IMR-90 (cell line): ENCODE measurements around the gene CHCT1. TPM values are rescaled to one million over a fixed set of nuclear protein-coding genes. Genes with fewer than 3 reads are reported as not detected.

Experiments used
- ATAC-seq: fragments of 200-7000 bp; cut with Tn5 transposase; 2 replicates; pipeline ENCODE4 v1.9.1; 2020; ENCODE audit warnings: low read depth, mild to moderate bottlenecking, moderate library complexity
- BruUV-seq: library from RNA; stranded (reverse); fragments of 400-500 nt; replicated peaks from 2 replicates; lab custom pipeline; 2021; lab: Mats Ljungman, UMichigan
- CTCF ChIA-PET: fragments of 300-600 bp; formaldehyde crosslinking; extraction: SDS; loops from one replicate; lab custom pipeline; 2021; ENCODE audit warnings: antibody characterized with exemption; lab: Yijun Ruan, JAX
- POLR2A ChIA-PET: fragments of 300-600 bp; sonication (Branson Sonifier 250); formaldehyde crosslinking; loops from one replicate; lab custom pipeline; 2022; ENCODE audit warnings: antibody characterized with exemption; ENCODE audit not compliant: unreplicated experiment; lab: Charles Lee
- DNase-seq: peaks from one replicate; pipeline ENCODE4 v3.0.0; 2013
- H2AFZ ChIP-seq: replicated peaks from 2 replicates; pipeline ENCODE3; 2013; ENCODE audit warnings: low read length, mild to moderate bottlenecking; ENCODE audit not compliant: poor library complexity
- H2AK5ac ChIP-seq: 2 replicates; pipeline ENCODE4 v1.6.1; 2013; ENCODE audit warnings: low read depth, low read length, inconsistent platforms
- H2AK9ac ChIP-seq: replicated peaks from 2 replicates; pipeline ENCODE3; 2013; ENCODE audit warnings: mild to moderate bottlenecking, low read depth, low read length, moderate library complexity; ENCODE audit not compliant: poor library complexity
- H2BK120ac ChIP-seq: 2 replicates; pipeline ENCODE4 v1.6.1; 2013; ENCODE audit warnings: low read depth, low read length, inconsistent platforms
- H2BK15ac ChIP-seq: 3 replicates; pipeline ENCODE4 v1.6.1; 2013; ENCODE audit warnings: low read depth, low read length, inconsistent platforms
- H2BK20ac ChIP-seq: 2 replicates; pipeline ENCODE4 v1.6.1; 2013; ENCODE audit warnings: low read depth, mild to moderate bottlenecking, inconsistent platforms, low read length, moderate library complexity
- H2BK5ac ChIP-seq: 2 replicates; pipeline ENCODE4 v1.6.1; 2013; ENCODE audit warnings: mild to moderate bottlenecking, low read depth, low read length, inconsistent platforms; ENCODE audit not compliant: poor library complexity, severe bottlenecking
- H3K14ac ChIP-seq: replicated peaks from 2 replicates; pipeline ENCODE4 v1.6.1; 2013; ENCODE audit warnings: low read depth, low read length, inconsistent platforms
- H3K18ac ChIP-seq: 2 replicates; pipeline ENCODE4 v1.6.1; 2013; ENCODE audit warnings: low read depth, low read length, control low read depth
- H3K23ac ChIP-seq: 2 replicates; pipeline ENCODE4 v1.6.1; 2013; ENCODE audit warnings: low read depth, low read length, inconsistent platforms
- H3K27ac ChIP-seq: 2 replicates; pipeline ENCODE4 v1.5.1; 2013; ENCODE audit warnings: mild to moderate bottlenecking, control low read depth, low read length; ENCODE audit not compliant: insufficient read depth
- H3K27me3 ChIP-seq: 2 replicates; pipeline ENCODE4 v1.6.1; 2013; ENCODE audit warnings: low read length; ENCODE audit not compliant: control insufficient read depth, insufficient read depth
- H3K36me3 ChIP-seq: 2 replicates; pipeline ENCODE4 v1.6.1; 2013; ENCODE audit warnings: low read length, mixed read lengths; ENCODE audit not compliant: control insufficient read depth, insufficient read depth
- H3K4ac ChIP-seq: 2 replicates; pipeline ENCODE4 v1.6.1; 2013; ENCODE audit warnings: low read depth, low read length, inconsistent platforms
- H3K4me1 ChIP-seq: 2 replicates; pipeline ENCODE4 v1.6.1; 2013; ENCODE audit warnings: low read length, mixed read lengths; ENCODE audit not compliant: control insufficient read depth, insufficient read depth
- H3K4me2 ChIP-seq: 2 replicates; pipeline ENCODE4 v1.6.1; 2013; ENCODE audit warnings: low read depth, mild to moderate bottlenecking, control low read depth, low read length, moderate library complexity
- H3K4me3 ChIP-seq: 2 replicates; pipeline ENCODE4 v1.5.1; 2013; ENCODE audit warnings: low read depth, mild to moderate bottlenecking, control low read depth, low read length, moderate library complexity; ENCODE audit not compliant: insufficient read depth
- H3K56ac ChIP-seq: 2 replicates; pipeline ENCODE4 v1.6.1; 2013; ENCODE audit warnings: low read length, inconsistent platforms; ENCODE audit not compliant: insufficient read depth; ENCODE audit errors: extremely low read depth
- H3K79me1 ChIP-seq, 2 experiments: 2 replicates each; pipeline ENCODE4 v1.6.1; 2013; ENCODE audit warnings: low read length in 2 of 2, inconsistent platforms in 1 of 2, low read depth in 1 of 2
- H3K9ac ChIP-seq: 2 replicates; pipeline ENCODE4 v1.6.1; 2013; ENCODE audit warnings: low read depth, low read length, control low read depth
- H3K9me1 ChIP-seq: 2 replicates; pipeline ENCODE4 v1.6.1; 2013; ENCODE audit warnings: low read length, inconsistent platforms; ENCODE audit not compliant: insufficient read depth
- H3K9me3 ChIP-seq: 2 replicates; pipeline ENCODE4 v1.6.1; 2013; ENCODE audit warnings: low read length; ENCODE audit not compliant: control insufficient read depth, insufficient read depth
- H4K20me1 ChIP-seq: 2 replicates; pipeline ENCODE4 v1.6.1; 2013; ENCODE audit warnings: low read length, inconsistent platforms; ENCODE audit not compliant: insufficient read depth
- H4K5ac ChIP-seq: 2 replicates; pipeline ENCODE4 v1.6.1; 2013; ENCODE audit warnings: mild to moderate bottlenecking, low read depth, low read length, control low read depth
- H4K8ac ChIP-seq, 2 experiments: 2 replicates each; pipeline ENCODE4 v1.6.1; 2013; ENCODE audit warnings: low read depth in 2 of 2, low read length in 2 of 2, control low read depth in 1 of 2, inconsistent platforms in 1 of 2
- H4K91ac ChIP-seq: 2 replicates; pipeline ENCODE4 v1.6.1; 2013; ENCODE audit warnings: low read depth, low read length, inconsistent platforms; ENCODE audit not compliant: insufficient read depth
- BHLHE40 ChIP-seq: fragments of 150-350 bp; IDR thresholded peaks from 2 replicates; pipeline ENCODE4 v1.6.1; 2016; ENCODE audit warnings: mild to moderate bottlenecking, low read depth, low read length
- CEBPB ChIP-seq: IDR thresholded peaks from 2 replicates; pipeline ENCODE4 v1.6.1; 2012; ENCODE audit warnings: low read depth, low read length, improper control_type of control experiment
- CHD1 ChIP-seq: IDR thresholded peaks from 2 replicates; pipeline ENCODE4 v1.6.1; 2012; ENCODE audit warnings: low read depth, low read length, improper control_type of control experiment
- CTCF ChIP-seq: conservative IDR thresholded peaks from 2 replicates; pipeline ENCODE4 v1.5.1; 2012; ENCODE audit warnings: mild to moderate bottlenecking, low read depth, low read length, improper control_type of control experiment
- ELK1 ChIP-seq: fragments of 150-350 bp; IDR thresholded peaks from 2 replicates; pipeline ENCODE4 v1.6.1; 2016; ENCODE audit warnings: low read depth, mild to moderate bottlenecking, low read length, moderate library complexity, borderline replicate concordance
- FOS ChIP-seq: fragments of 150-350 bp; IDR thresholded peaks from 2 replicates; pipeline ENCODE4 v1.6.1; 2016; ENCODE audit warnings: low read depth, low read length
- MAFK ChIP-seq: IDR thresholded peaks from 2 replicates; pipeline ENCODE4 v1.6.1; 2012; ENCODE audit warnings: low read depth, low read length, improper control_type of control experiment
- MAZ ChIP-seq: IDR thresholded peaks from 2 replicates; pipeline ENCODE4 v1.6.1; 2012; ENCODE audit warnings: low read depth, mild to moderate bottlenecking, low read length, improper control_type of control experiment, moderate library complexity, borderline replicate concordance
- MXI1 ChIP-seq: IDR thresholded peaks from 2 replicates; pipeline ENCODE4 v1.6.1; 2012; ENCODE audit warnings: low read depth, mild to moderate bottlenecking, low read length, moderate library complexity, borderline replicate concordance
- NFE2L2 ChIP-seq: fragments of 150-350 bp; IDR thresholded peaks from 2 replicates; pipeline ENCODE4 v1.6.1; 2016; ENCODE audit warnings: low read depth, mild to moderate bottlenecking, low read length
- POLR2A ChIP-seq: IDR thresholded peaks from 2 replicates; pipeline ENCODE4 v1.6.1; 2012; ENCODE audit warnings: mild to moderate bottlenecking, low read depth, low read length
- RAD21 ChIP-seq: IDR thresholded peaks from 2 replicates; pipeline ENCODE4 v1.6.1; 2012; ENCODE audit warnings: low read length, improper control_type of control experiment
- RCOR1 ChIP-seq: IDR thresholded peaks from 2 replicates; pipeline ENCODE4 v1.6.1; 2012; ENCODE audit warnings: mild to moderate bottlenecking, low read length, improper control_type of control experiment; ENCODE audit not compliant: insufficient replicate concordance
- RFX5 ChIP-seq: IDR thresholded peaks from 2 replicates; pipeline ENCODE4 v1.8.0; 2012; ENCODE audit warnings: low read depth, mild to moderate bottlenecking, low read length, moderate library complexity
- SMC3 ChIP-seq: fragments of 150-350 bp; IDR thresholded peaks from 2 replicates; pipeline ENCODE4 v1.6.1; 2016; ENCODE audit warnings: low read depth, mild to moderate bottlenecking, antibody characterized with exemption, low read length, moderate library complexity
- USF2 ChIP-seq: fragments of 150-350 bp; IDR thresholded peaks from 2 replicates; pipeline ENCODE4 v1.6.1; 2017; ENCODE audit warnings: mild to moderate bottlenecking, antibody characterized with exemption, low read length, low read depth
- dilution Hi-C: fragments of 300-500 bp; cut with HindIII; formaldehyde crosslinking; loops from one replicate; pipeline ENCODE4 v1.14.3; 2018; ENCODE audit warnings: low sequenced_read_pairs; ENCODE audit not compliant: unreplicated experiment
- in situ Hi-C: fragments of 300-500 bp; cut with MboI; formaldehyde crosslinking; loops from 3 replicates; pipeline ENCODE4 v1.14.3; 2019; ENCODE audit warnings: low sequenced_read_pairs, inconsistent platforms, mixed read lengths
- intact Hi-C: fragments of 100-400 bp; cut with micrococcal nuclease; formaldehyde crosslinking; loops from 2 replicates; pipeline ENCODE4 v1.10.0; 2022
- polyA plus RNA-seq, 3 experiments: library from polyadenylated mRNA; depleted of rRNA; stranded (reverse); fragments of >200 nt; gene quantifications; 2 replicates each; pipeline ENCODE4 v1.2.3, GENCODE V29; 2012; ENCODE audit warnings: low replicate concordance in 1 of 3
- total RNA-seq: library from RNA; depleted of rRNA; stranded (reverse); fragments of >200 nt; gene quantifications from 2 replicates; pipeline ENCODE4 v1.2.3, GENCODE V29; 2012

CHCT1 gene
- total and polyA plus RNA-seq, 2 of the 4 experiments (the other 2 are of a cell fraction) = not detected

GRCh38 chr17:60473788-60474187, 51.5 kb downstream of the CHCT1 start:
- CTCF ChIA-PET = no interaction called here
- intact Hi-C loops = no loop called here
- H2AK5ac ChIP-seq = no peak overlapping the region

More at GRCh38 chr17:60473788-60474187, 51.5 kb downstream of the CHCT1 start:
- Histone ChIP-seq H4K5ac (no peak overlapping the region), H4K8ac (no peak overlapping the region), H4K20me1 (no peaks in the 10 kb centered on the region; the same call in 1 of the 2 replicates), H2BK15ac (no peak overlapping the region), H2AFZ (no peak overlapping the region), H3K4ac (no peak overlapping the region), H2BK5ac (no peak overlapping the region), H3K9me3 (no peaks in the 10 kb centered on the region), H3K27me3 (no peaks in the 10 kb centered on the region), H2AK9ac (no peak overlapping the region), H2BK120ac (no peak overlapping the region), H3K36me3 (peaks cover 20% of the 10 kb centered on the region), H3K56ac (no peak overlapping the region), H3K4me2 (no peak overlapping the region), H3K9ac (no peak overlapping the region), H3K4me3 (no peak overlapping the region), H3K9me1 (no peaks in the 10 kb centered on the region), H3K79me1 (peaks cover 5 to 17% of the 10 kb centered on the region in 2 experiments; a peak in 3 of 4 replicates), H3K14ac (no peak overlapping the region), H3K18ac (no peak overlapping the region), H3K27ac (no peak overlapping the region), H3K23ac (no peak overlapping the region), H3K4me1 (peaks cover 5% of the 10 kb centered on the region), H2BK20ac (no peak overlapping the region), H4K91ac (no peak overlapping the region)
- in situ Hi-C loops (no loop called here), dilution Hi-C loops (no loop called here)
- no peak for TF ChIP-seq FOS
- no peak for TF ChIP-seq NFE2L2
- no peak for TF ChIP-seq MAFK
- no peak for TF ChIP-seq ELK1
- no peak for TF ChIP-seq MAZ
- TF ChIP-seq CHD1 = no peak
- no peak for TF ChIP-seq SMC3
- TF ChIP-seq POLR2A = no peak
- TF ChIP-seq RFX5 = no peak
- no peak for TF ChIP-seq CEBPB
- no peak for TF ChIP-seq RCOR1
- TF ChIP-seq BHLHE40 = no peak
- no peak for TF ChIP-seq USF2
- TF ChIP-seq RAD21 = no peak
- no peak for TF ChIP-seq MXI1
- TF ChIP-seq CTCF = no peak
- ATAC-seq (no peak), DNase-seq (peak; percentile 64)
- POLR2A ChIA-PET = no interaction called here
- no TSS peak for BruUV-seq
